Activated gamma-delta T cell treated with anti-CD3 and anti-CD28 coated beads, Interleukin-2, amount 50 U/mL, for 16 hours (primary cell): ENCODE results near the gene NCOR2.

Experiments used
- DNase-seq: peaks from one replicate; pipeline ENCODE4 v3.0.0-alpha.2; 2020; ENCODE audit warnings: low read depth

Gene NCOR2

GRCh38 chr12:124525927-124526692 lies 41.3 kb downstream of the NCOR2 start:
- DNase-seq, result no peak

- DNase-seq, result no peak
These were observed 42.0 kb downstream of the NCOR2 start for GRCh38 chr12:124525455-124525854.

GRCh38 chr12:124524231-124524925 lies 43.0 kb downstream of the NCOR2 start:
- no peak for DNase-seq

GRCh38 chr12:124523071-124523470 lies 44.3 kb downstream of the NCOR2 start:
- DNase-seq, result no peak

- no peak for DNase-seq
These were observed 46.5 kb downstream of the NCOR2 start for GRCh38 chr12:124520907-124521306.

- no peak for DNase-seq
These were observed 47.1 kb downstream of the NCOR2 start for GRCh38 chr12:124520265-124520701.

GRCh38 chr12:124519746-124520145 lies 47.7 kb downstream of the NCOR2 start:
- DNase-seq, result no peak

GRCh38 chr12:124518051-124518932 lies 49.1 kb downstream of the NCOR2 start:
- DNase-seq, result no peak
